ENCODE data around the gene PTCH2. TPM values are rescaled to one million over a fixed set of nuclear protein-coding genes. Genes with fewer than 3 reads are reported as not detected.

Gene PTCH2
- total RNA-seq, 2 donors from 2014 or later, result 0.26 to 0.99 TPM

- H3K4me3 ChIP-seq, result no peak overlapping the region
- no peaks in the 10 kb centered on the region for H3K36me3 ChIP-seq (replicated peaks in 1 of 2; ENCODE audit: insufficient read depth in 1 of 2, low read depth in 2 of 2)
- no peaks in the 10 kb centered on the region for H3K27me3 ChIP-seq
- WGBS, 2 donors, result 92 to 93% methylated on average over 1 of the region's 1 CpG
- no peak for DNase-seq
- no peak for TF ChIP-seq POLR2A (IDR thresholded peaks at IDR 0.05)
- no peaks in the 10 kb centered on the region for H3K9me3 ChIP-seq
- ATAC-seq, result no peak
- no peaks in the 10 kb centered on the region for H3K4me1 ChIP-seq
- intact Hi-C loops (cut with DNase I), result no loop called here
- no peak overlapping the region for H3K27ac ChIP-seq
Measured at GRCh38 chr1:44854970-44855369, 11.9 kb upstream of the PTCH2 start.

DNA sequence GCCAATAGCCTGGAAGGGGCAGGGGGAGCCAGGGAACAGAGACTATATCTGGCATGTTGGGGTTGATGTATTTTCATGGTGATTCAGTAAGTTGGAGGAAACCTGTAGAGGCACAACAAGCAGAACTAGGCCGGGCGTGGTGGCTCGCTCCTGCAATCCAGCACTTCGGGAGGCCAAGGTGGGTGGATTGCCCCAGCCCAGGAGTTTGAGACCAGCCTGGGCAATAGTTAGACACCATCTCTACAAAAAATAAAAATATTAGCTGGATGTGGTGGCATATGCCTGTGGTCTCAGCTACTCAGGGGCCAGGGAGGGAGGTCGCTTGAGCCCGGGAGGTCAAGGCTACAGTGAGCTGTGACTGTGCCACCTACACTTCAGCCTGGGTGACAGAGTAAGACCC is 10.1 kb upstream of the PTCH2 start:
- no peak overlapping the region for H3K27ac ChIP-seq
- no peaks in the 10 kb centered on the region for H3K36me3 ChIP-seq (replicated peaks in 1 of 2; ENCODE audit: insufficient read depth in 1 of 2, low read depth in 2 of 2)
- H3K4me1 ChIP-seq, result no peaks in the 10 kb centered on the region
- no peak for DNase-seq
- no peak overlapping the region for H3K4me3 ChIP-seq
- 93 to 96% methylated on average over 6 of the region's 6 CpGs for WGBS, 2 donors
- TF ChIP-seq POLR2A (IDR thresholded peaks at IDR 0.05), result no peak
- no peaks in the 10 kb centered on the region for H3K27me3 ChIP-seq
- H3K9me3 ChIP-seq, result no peaks in the 10 kb centered on the region
- ATAC-seq, result no peak
- intact Hi-C loops (cut with DNase I), result no loop called here

DNA sequence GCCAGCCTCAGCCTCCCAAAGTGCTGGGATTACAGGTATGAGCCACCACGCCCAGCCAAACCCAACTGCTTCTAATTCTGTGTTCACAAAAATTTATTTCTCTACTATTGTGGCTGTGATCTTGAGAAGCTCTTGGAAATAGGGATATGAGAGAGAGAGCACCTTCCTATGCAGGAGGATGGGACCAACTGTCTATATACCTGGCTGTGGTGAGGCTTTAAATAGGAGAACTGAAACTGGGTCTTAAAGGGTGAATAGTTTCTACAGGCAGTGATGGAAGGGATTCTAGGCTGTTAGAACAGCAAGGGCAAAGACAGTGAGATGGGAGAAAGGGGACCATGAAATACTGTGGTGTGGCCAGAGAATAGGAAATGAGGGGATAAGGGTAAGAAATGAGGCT is 8.3 kb upstream of the PTCH2 start:
- ATAC-seq (no peak), DNase-seq (no peak)
- H3K27me3 ChIP-seq, result no peaks in the 10 kb centered on the region
- H3K4me3 ChIP-seq, result no peak overlapping the region
- intact Hi-C loops (cut with DNase I), result no loop called here
- 89 to 94% methylated on average over 1 of the region's 1 CpG for WGBS, 2 donors
- TF ChIP-seq CTCF (IDR thresholded peaks at IDR 0.05), result no peak
- TF ChIP-seq POLR2A (IDR thresholded peaks at IDR 0.05), result no peak
- H3K9me3 ChIP-seq, result no peaks in the 10 kb centered on the region
- no peaks in the 10 kb centered on the region for H3K36me3 ChIP-seq (replicated peaks in 1 of 2; ENCODE audit: insufficient read depth in 1 of 2, low read depth in 2 of 2)
- no peak overlapping the region for H3K27ac ChIP-seq
- H3K4me1 ChIP-seq, result no peaks in the 10 kb centered on the region

DNA sequence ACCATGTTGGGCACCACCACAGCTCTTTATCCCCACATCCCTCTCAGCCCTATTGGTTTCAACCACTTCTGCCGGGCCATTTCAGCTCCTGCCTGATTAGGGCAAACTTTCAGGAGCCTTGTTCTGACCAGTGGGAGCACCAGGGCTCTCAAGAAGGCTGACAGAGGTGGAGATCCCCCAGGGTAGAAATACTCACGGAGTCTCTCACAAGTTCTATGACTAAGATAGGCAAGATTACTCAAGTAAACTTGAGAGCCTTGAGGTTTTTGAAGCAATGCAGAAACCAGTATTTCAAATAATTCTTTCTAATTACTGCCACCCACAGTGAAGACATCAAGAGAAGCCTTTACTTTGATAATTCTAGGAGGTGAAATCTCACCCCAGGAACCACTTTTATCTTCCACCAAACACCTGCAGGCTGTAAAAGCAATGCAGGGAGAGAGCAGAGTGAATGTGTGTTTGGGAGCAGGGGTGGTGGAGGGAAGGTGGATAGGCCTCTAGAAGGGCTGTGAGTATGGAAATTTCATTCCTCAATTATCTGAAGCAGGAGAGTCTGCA is 6.6 kb upstream of the PTCH2 start:
- Histone ChIP-seq H3K4me1 (no peaks in the 10 kb centered on the region), H3K27me3 (no peaks in the 10 kb centered on the region), H3K36me3 (replicated peaks in 1 of 2; ENCODE audit: insufficient read depth in 1 of 2, low read depth in 2 of 2) (no peaks in the 10 kb centered on the region), H3K27ac (no peak overlapping the region), H3K4me3 (no peak overlapping the region), H3K9me3 (no peaks in the 10 kb centered on the region)
- DNase-seq (no peak), ATAC-seq (no peak)
- WGBS, 2 donors, result 85 to 100% methylated on average over 2 of the region's 2 CpGs
- TF ChIP-seq CTCF (IDR thresholded peaks at IDR 0.05), result no peak
- no peak for TF ChIP-seq POLR2A (IDR thresholded peaks at IDR 0.05)
- intact Hi-C loops (cut with DNase I), result no loop called here

DNA sequence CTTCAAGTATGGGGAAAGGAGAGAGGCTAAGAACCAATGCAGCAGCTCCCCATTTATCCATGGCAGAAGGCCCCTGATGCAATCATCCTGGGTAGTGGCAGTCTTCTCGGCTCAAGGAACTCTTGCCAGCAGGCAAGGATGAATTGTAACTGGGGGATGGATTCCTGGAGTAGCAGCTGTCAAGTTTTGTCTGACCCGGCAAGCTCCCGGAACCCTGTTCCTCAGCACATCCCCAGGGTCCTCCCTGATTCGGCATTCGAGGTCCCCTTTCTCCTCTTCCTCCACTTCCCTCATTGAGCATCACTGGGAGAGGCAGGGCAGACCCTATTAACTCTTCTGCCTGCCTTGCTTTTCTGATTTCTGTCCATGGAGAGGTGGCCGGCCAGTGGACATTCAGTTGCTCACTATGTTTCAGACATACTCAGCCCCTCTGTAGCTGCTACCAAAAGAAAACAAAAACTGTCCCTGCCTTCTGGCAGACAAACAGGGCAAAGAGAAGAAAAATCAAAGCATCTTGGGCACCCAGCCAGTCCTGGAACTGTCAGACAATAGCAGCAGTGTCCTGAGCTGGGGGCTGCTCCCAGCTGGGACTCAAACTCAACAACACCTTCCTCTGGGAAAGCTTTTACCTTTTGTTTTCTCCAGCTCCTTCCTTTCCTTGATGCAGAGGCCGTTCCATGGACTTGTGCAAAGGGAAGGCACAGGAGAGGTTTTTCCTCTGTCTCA is 5.6 kb upstream of the PTCH2 start:
- no peaks in the 10 kb centered on the region for H3K36me3 ChIP-seq (replicated peaks in 1 of 2; ENCODE audit: insufficient read depth in 1 of 2, low read depth in 2 of 2)
- ATAC-seq, result no peak
- H3K27ac ChIP-seq, result no peak overlapping the region
- intact Hi-C loops (cut with DNase I), result no loop called here
- H3K4me1 ChIP-seq, result peaks cover under 1% of the 10 kb centered on the region
- H3K4me3 ChIP-seq, result no peak overlapping the region
- TF ChIP-seq CTCF (IDR thresholded peaks at IDR 0.05) (no peak), POLR2A (IDR thresholded peaks at IDR 0.05) (no peak)
- no peak for DNase-seq
- no peaks in the 10 kb centered on the region for H3K27me3 ChIP-seq
- H3K9me3 ChIP-seq, result no peaks in the 10 kb centered on the region
- WGBS, 2 donors, result 79 to 90% methylated on average over 7 of the region's 7 CpGs

GRCh38 chr1:44847845-44848244 is 4.8 kb upstream of the PTCH2 start:
- ATAC-seq, result no peak
- no peak for TF ChIP-seq POLR2A (IDR thresholded peaks at IDR 0.05)
- TF ChIP-seq CTCF (IDR thresholded peaks at IDR 0.05), result no peak
- no peak for DNase-seq
- H3K9me3 ChIP-seq, result no peaks in the 10 kb centered on the region
- intact Hi-C loops (cut with DNase I), result no loop called here
- H3K4me1 ChIP-seq, result peaks cover 8% of the 10 kb centered on the region
- no peak overlapping the region for H3K4me3 ChIP-seq
- H3K27me3 ChIP-seq, result no peaks in the 10 kb centered on the region
- H3K27ac ChIP-seq, result no peak overlapping the region
- 71 to 83% methylated on average over 1 of the region's 1 CpG for WGBS, 2 donors
- H3K36me3 ChIP-seq (replicated peaks in 1 of 2; ENCODE audit: insufficient read depth in 1 of 2, low read depth in 2 of 2), result no peaks in the 10 kb centered on the region
